AG10803 (cell line): ENCODE data around the gene ZNF746.

ENCODE experiments used
- DNase-seq: peaks from one replicate; pipeline ENCODE4 v3.0.0; 2010; ENCODE audit warnings: low read depth
- H3K4me3 ChIP-seq: 2 replicates; pipeline ENCODE4 v1.5.1; 2011; ENCODE audit warnings: mild to moderate bottlenecking, low read length, control low read depth
- TF ChIP-seq, protein P1 (sequence below): conservative IDR thresholded peaks from 2 replicates; pipeline ENCODE4 v1.5.1; 2011; ENCODE audit warnings: mild to moderate bottlenecking, low read length, control low read depth, inconsistent platforms

ZNF746 gene

GRCh38 chr7:149490083-149490760 is 7.4 kb downstream of the ZNF746 start:
- no peak overlapping the region for H3K4me3 ChIP-seq
- no peak for DNase-seq
- TF ChIP-seq, protein P1, sequence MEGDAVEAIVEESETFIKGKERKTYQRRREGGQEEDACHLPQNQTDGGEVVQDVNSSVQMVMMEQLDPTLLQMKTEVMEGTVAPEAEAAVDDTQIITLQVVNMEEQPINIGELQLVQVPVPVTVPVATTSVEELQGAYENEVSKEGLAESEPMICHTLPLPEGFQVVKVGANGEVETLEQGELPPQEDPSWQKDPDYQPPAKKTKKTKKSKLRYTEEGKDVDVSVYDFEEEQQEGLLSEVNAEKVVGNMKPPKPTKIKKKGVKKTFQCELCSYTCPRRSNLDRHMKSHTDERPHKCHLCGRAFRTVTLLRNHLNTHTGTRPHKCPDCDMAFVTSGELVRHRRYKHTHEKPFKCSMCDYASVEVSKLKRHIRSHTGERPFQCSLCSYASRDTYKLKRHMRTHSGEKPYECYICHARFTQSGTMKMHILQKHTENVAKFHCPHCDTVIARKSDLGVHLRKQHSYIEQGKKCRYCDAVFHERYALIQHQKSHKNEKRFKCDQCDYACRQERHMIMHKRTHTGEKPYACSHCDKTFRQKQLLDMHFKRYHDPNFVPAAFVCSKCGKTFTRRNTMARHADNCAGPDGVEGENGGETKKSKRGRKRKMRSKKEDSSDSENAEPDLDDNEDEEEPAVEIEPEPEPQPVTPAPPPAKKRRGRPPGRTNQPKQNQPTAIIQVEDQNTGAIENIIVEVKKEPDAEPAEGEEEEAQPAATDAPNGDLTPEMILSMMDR, result no peak

DNA sequence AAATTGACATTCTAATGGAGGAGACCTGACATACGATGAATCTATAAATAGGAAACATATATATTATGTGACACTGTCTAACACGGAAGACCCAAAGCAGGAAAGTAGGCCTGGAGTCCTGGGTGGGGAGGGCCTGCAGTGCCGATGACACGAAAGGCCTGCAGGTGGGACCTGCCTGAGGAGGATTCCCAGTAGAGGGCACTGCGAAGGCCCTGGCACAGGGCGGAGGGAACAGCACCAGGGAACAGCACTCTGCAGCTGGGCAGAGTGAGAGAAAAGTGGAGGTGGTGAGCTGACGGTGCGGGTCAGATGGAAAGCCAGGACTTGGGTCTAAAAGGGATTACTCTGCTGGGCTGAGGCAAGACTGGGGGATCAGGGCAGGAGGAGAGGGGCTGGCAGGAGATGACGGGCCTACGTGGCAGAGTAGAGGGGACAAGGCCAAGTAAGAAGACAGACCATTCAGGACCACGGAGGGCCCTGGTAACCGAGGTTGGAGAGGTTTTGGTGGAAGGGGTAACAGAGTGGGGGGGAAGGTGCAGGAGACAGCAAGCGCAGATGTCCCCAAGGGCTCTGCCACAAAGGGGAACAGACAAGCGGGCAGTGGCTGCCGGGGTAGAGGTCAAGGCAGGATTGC is 8.1 kb downstream of the ZNF746 start:
- DNase-seq, result no peak
- H3K4me3 ChIP-seq, result no peak overlapping the region
- TF ChIP-seq, protein P1, result no peak

DNA sequence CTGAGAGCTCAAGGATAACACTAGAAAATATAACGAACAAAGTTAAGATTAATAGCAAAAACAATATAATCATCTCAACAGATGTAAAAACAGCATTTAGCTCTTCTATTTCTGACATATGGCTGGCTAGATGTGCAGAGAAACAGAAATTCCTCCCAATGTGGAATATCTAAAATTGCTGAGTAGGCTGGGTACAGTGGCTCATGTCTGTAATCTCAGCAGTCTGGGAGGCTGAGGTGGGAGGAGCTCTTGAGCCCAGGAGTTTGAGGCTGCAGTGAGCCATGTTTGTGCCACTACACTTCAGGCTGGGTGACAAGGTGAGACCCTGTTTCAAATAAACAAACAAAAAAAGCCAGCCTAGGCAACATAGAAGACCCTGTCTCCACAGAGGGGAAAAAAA is 18.0 kb downstream of the ZNF746 start:
- TF ChIP-seq, protein P1, result no peak
- DNase-seq, result no peak
- H3K4me3 ChIP-seq, result no peak overlapping the region

DNA sequence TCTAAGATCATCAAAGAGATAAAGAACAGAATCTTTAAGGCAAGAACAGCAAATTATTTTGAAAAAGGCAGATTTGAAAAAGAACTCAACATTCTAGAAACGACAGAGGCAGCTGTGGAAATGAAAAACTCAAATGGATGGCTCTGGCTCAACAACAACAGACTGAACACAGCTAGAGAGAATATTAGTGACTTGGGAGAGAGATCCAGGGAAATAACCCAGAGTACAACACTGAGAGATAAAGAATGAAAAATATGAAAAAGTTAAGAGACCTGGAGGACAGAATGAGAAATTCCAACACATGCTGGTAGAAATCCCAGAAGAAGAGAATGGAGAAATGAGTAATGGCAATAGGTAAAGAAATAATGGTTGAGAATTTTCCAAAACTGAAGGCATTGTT is 18.9 kb downstream of the ZNF746 start:
- no peak for DNase-seq
- H3K4me3 ChIP-seq, result no peak overlapping the region
- TF ChIP-seq, protein P1, result no peak

DNA sequence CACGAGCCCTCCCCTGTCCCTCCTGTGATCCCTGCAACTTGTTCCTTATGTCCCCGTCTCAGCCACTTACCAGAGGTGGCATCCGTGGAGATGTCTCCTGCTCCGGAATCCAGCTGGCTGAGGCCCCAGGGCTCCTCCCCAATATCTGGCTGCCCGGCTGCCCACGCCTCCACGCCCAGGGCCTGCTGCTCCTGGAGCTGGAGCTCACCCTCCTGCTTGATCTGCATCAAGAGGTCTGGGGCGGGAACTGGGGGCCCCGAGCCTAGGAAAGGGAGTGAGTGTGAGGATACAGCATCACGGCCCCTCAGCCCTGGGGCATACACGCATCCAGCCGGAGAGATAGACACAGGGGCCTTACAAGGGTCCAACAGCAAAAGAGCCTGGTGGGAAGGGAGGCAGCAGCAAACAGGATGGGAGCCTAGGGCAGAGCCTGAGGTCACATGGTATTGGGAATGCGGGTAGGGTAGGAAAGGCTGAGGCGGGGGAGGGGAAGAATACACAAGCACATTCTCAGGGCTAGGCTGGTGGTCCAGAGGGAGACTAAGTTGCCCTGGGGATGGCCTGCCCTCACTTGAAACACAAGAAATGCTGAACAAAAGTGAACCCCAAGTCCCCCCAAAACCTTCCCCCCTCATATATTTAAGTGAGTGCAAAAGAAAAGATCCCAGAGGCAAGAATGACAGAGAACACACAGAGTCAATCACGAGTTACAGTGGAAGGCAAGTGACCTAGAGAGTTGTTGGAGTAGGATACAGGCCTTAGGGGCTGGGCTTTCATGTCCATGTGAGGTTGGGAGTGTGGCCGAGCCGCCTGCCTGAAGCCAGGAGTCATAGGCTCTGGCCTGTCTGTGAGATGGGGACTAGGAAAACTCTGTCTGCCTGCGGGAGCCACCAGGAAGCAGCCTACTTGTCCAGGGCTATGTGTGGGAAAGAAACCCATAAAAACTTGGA is 19.8 kb downstream of the ZNF746 start:
- no peak overlapping the region for H3K4me3 ChIP-seq
- TF ChIP-seq, protein P1, result no peak
- DNase-seq, result no peak

DNA sequence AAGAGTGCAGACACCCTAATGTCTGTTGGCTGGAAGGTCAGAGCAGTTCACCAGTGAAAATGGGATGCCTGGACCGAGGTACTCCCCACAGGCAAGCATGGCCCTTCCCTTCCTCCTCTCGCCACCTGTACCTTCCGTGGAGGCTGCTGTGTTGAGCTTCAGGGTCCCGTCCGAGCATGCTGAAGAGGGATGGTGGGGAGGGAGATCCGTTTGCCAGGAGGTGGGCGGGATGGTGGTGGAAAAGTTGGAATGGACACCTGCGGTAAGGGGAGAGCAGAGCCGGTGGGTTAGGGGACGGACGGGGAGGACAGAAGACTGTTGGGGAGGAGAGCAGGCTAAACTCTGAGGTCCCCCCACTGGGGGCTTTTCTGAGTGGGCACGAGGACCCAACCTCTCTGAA is 20.8 kb downstream of the ZNF746 start:
- DNase-seq, result no peak
- H3K4me3 ChIP-seq, result no peak overlapping the region
- TF ChIP-seq, protein P1, result no peak
